Mesenchymal stem cell (in vitro differentiated cells and primary cell): Measurements from ENCODE around the gene LVRN.

Experiments used
- DNase-seq: peaks from one replicate; pipeline ENCODE4 v3.0.0-alpha.2; 2013
- H2AFZ ChIP-seq: one replicate; pipeline ENCODE4 v1.6.1; 2013; ENCODE audit warnings: low read depth, mild to moderate bottlenecking, control low read depth, inconsistent platforms, low read length, moderate library complexity
- H2AK5ac ChIP-seq: 2 replicates; pipeline ENCODE4 v1.6.1; 2013; ENCODE audit warnings: low read length, moderate library complexity, mild to moderate bottlenecking, inconsistent platforms; ENCODE audit not compliant: severe bottlenecking
- H2BK120ac ChIP-seq: one replicate; pipeline ENCODE4 v1.6.1; 2013; ENCODE audit warnings: low read depth, mild to moderate bottlenecking, inconsistent platforms, low read length, moderate library complexity
- H2BK12ac ChIP-seq, 2 experiments: one replicate each; pipeline ENCODE4 v1.6.1; 2013; ENCODE audit warnings: inconsistent platforms in 2 of 2, low read length in 2 of 2, mild to moderate bottlenecking in 2 of 2, moderate library complexity in 2 of 2, control low read depth in 1 of 2
- H2BK15ac ChIP-seq: one replicate; pipeline ENCODE4 v1.6.1; 2013; ENCODE audit warnings: mild to moderate bottlenecking, low read depth, inconsistent platforms; ENCODE audit not compliant: poor library complexity, severe bottlenecking
- H2BK5ac ChIP-seq: 2 replicates; pipeline ENCODE4 v1.6.1; 2013; ENCODE audit warnings: low read depth, mild to moderate bottlenecking, low read length, control low read depth, inconsistent platforms; ENCODE audit not compliant: poor library complexity, severe bottlenecking
- H3K14ac ChIP-seq, 2 experiments: one replicate each; pipeline ENCODE4 v1.6.1; 2013; ENCODE audit warnings: inconsistent platforms in 2 of 2, low read length in 2 of 2, control low read depth in 1 of 2, mild to moderate bottlenecking in 1 of 2, moderate library complexity in 1 of 2
- H3K18ac ChIP-seq, 2 experiments: one replicate each; pipeline ENCODE4 v1.6.1; 2013; ENCODE audit warnings: inconsistent platforms in 2 of 2, low read length in 2 of 2, control low read depth in 1 of 2, low read depth in 1 of 2, mild to moderate bottlenecking in 1 of 2
- H3K23ac ChIP-seq, 2 experiments: one replicate each; pipeline ENCODE4 v1.6.1; 2013; ENCODE audit warnings: inconsistent platforms in 2 of 2, low read length in 2 of 2, mild to moderate bottlenecking in 2 of 2, moderate library complexity in 2 of 2, control low read depth in 1 of 2
- H3K27ac ChIP-seq: 2 replicates; pipeline ENCODE4 v1.5.1; 2013; ENCODE audit warnings: mild to moderate bottlenecking, moderate library complexity, low read length, control low read depth, inconsistent platforms; ENCODE audit not compliant: poor library complexity, severe bottlenecking
- H3K27me3 ChIP-seq, 2 experiments: 2 replicates each; pipeline versions ENCODE4 v1.6.1 to v1.7.0; 2013; ENCODE audit warnings: low read length in 2 of 2, mild to moderate bottlenecking in 2 of 2, moderate library complexity in 2 of 2, control low read depth in 1 of 2, inconsistent platforms in 1 of 2; ENCODE audit not compliant: control insufficient read depth in 1 of 2, insufficient read depth in 1 of 2
- H3K36me3 ChIP-seq, 2 experiments: 2 replicates each; pipeline versions ENCODE4 v1.6.1 to v1.7.0; 2013; ENCODE audit warnings: low read length in 2 of 2, control low read depth in 1 of 2, inconsistent platforms in 1 of 2, low read depth in 1 of 2, mild to moderate bottlenecking in 1 of 2; ENCODE audit not compliant: insufficient read depth in 2 of 2, control insufficient read depth in 1 of 2
- H3K4ac ChIP-seq, 2 experiments: one replicate each; pipeline ENCODE4 v1.6.1; 2013; ENCODE audit warnings: inconsistent platforms in 2 of 2, low read length in 2 of 2, mild to moderate bottlenecking in 2 of 2, moderate library complexity in 2 of 2, control low read depth in 1 of 2, low read depth in 1 of 2
- H3K4me1 ChIP-seq: 2 replicates; pipeline ENCODE4 v1.6.1; 2013; ENCODE audit warnings: low read depth, low read length, control low read depth; ENCODE audit not compliant: control insufficient read depth, insufficient read depth
- H3K4me2 ChIP-seq: 2 replicates; pipeline ENCODE4 v1.6.1; 2013; ENCODE audit warnings: low read length, mild to moderate bottlenecking, inconsistent platforms; ENCODE audit not compliant: poor library complexity, severe bottlenecking
- H3K4me3 ChIP-seq, 2 experiments: 2 replicates each; pipeline versions ENCODE4 v1.5.1 to v1.7.0; 2013; ENCODE audit warnings: low read length in 2 of 2, mild to moderate bottlenecking in 2 of 2, control low read depth in 1 of 2, low read depth in 1 of 2; ENCODE audit not compliant: insufficient read depth in 1 of 2
- H3K79me1 ChIP-seq: replicated peaks from 2 replicates; pipeline ENCODE4 v1.6.1; 2013; ENCODE audit warnings: mild to moderate bottlenecking, control low read depth, low read length, inconsistent platforms; ENCODE audit not compliant: poor library complexity, severe bottlenecking
- H3K9ac ChIP-seq: 2 replicates; pipeline ENCODE4 v1.7.0; 2013; ENCODE audit warnings: mild to moderate bottlenecking, low read length, moderate library complexity
- H3K9me3 ChIP-seq: 2 replicates; pipeline ENCODE4 v1.7.0; 2013; ENCODE audit warnings: mild to moderate bottlenecking, low read length; ENCODE audit not compliant: control insufficient read depth
- H4K8ac ChIP-seq: one replicate; pipeline ENCODE4 v1.6.1; 2013; ENCODE audit warnings: inconsistent platforms, mild to moderate bottlenecking, low read length, moderate library complexity
- H4K91ac ChIP-seq: one replicate; pipeline ENCODE4 v1.6.1; 2013; ENCODE audit warnings: mild to moderate bottlenecking, low read length, inconsistent platforms
- WGBS: methylation state at CpG from one replicate; pipeline ENCODE4 v1.1.7; 2013; ENCODE audit warnings: mixed read lengths; 5-methylcytosine and 5-hydroxymethylcytosine counted together

Gene LVRN

GRCh38 chr5:116075191-116075831 is 113.0 kb downstream of the LVRN start:
- H3K27ac ChIP-seq = no peak overlapping the region
- no peak overlapping the region for H2AK5ac ChIP-seq
- H3K4me2 ChIP-seq = no peak overlapping the region
- no peak overlapping the region for H3K23ac ChIP-seq
- H3K4ac ChIP-seq = no peak overlapping the region
- H3K27me3 ChIP-seq = no peaks in the 10 kb centered on the region
- no peak overlapping the region for H4K91ac ChIP-seq
- H2BK15ac ChIP-seq = no peak overlapping the region
- no peaks in the 10 kb centered on the region for H3K4me1 ChIP-seq
- H2AFZ ChIP-seq = no peak overlapping the region
- H3K18ac ChIP-seq = peak overlapping the region in 1 of 2 experiments; percentile 8
- no peak for DNase-seq
- 86% methylated on average over 6 of the region's 6 CpGs for WGBS
- H2BK12ac ChIP-seq = no peak overlapping the region
- no peak overlapping the region for H4K8ac ChIP-seq
- no peak overlapping the region for H2BK120ac ChIP-seq
- H3K9ac ChIP-seq = no peak overlapping the region
- no peak overlapping the region for H2BK5ac ChIP-seq
- H3K9me3 ChIP-seq = no peaks in the 10 kb centered on the region
- H3K79me1 ChIP-seq = peaks cover 1% of the 10 kb centered on the region
- H3K4me3 ChIP-seq = no peak overlapping the region
- peaks cover 0 to 2% of the 10 kb centered on the region in 2 experiments for H3K36me3 ChIP-seq
- no peak overlapping the region for H3K14ac ChIP-seq

- H3K9ac ChIP-seq = no peak overlapping the region
- H3K14ac ChIP-seq = no peak overlapping the region
- no peak overlapping the region for H2AK5ac ChIP-seq
- H3K27ac ChIP-seq = no peak overlapping the region
- H3K18ac ChIP-seq = no peak overlapping the region
- H3K36me3 ChIP-seq = peaks cover 0 to 6% of the 10 kb centered on the region in 2 experiments
- H3K4ac ChIP-seq = no peak overlapping the region
- no peak overlapping the region for H2BK120ac ChIP-seq
- no peaks in the 10 kb centered on the region for H3K4me1 ChIP-seq
- no peak overlapping the region for H3K4me2 ChIP-seq
- no peaks in the 10 kb centered on the region for H3K9me3 ChIP-seq
- no peak overlapping the region for H4K91ac ChIP-seq
- H2BK12ac ChIP-seq = no peak overlapping the region
- H2BK5ac ChIP-seq = no peak overlapping the region
- H3K23ac ChIP-seq = no peak overlapping the region
- H3K27me3 ChIP-seq = no peaks in the 10 kb centered on the region
- no peak overlapping the region for H2AFZ ChIP-seq
- H3K79me1 ChIP-seq = peaks cover 4% of the 10 kb centered on the region
- H2BK15ac ChIP-seq = no peak overlapping the region
- no CpG with 5 or more reads among the region's 1 CpG for WGBS
- H4K8ac ChIP-seq = no peak overlapping the region
- no peak for DNase-seq
- H3K4me3 ChIP-seq = no peak overlapping the region
These were observed 114.2 kb downstream of the LVRN start for GRCh38 chr5:116076496-116076895.
